HG02885 (cell line): ENCODE measurements around the gene ATG7.
"Not testable (repeated sequence)": the region's sequence is repeated elsewhere in the genome, so short reads cannot be mapped to it uniquely, and the experiment has no call there.

Experiments
- ATAC-seq: cut with Tn5 transposase; IDR thresholded peaks from one replicate; pipeline ENCODE4 v1.9.1; 2021; ENCODE audit warnings: mild to moderate bottlenecking; ENCODE audit not compliant: unreplicated experiment, poor library complexity

The ATG7 gene

DNA sequence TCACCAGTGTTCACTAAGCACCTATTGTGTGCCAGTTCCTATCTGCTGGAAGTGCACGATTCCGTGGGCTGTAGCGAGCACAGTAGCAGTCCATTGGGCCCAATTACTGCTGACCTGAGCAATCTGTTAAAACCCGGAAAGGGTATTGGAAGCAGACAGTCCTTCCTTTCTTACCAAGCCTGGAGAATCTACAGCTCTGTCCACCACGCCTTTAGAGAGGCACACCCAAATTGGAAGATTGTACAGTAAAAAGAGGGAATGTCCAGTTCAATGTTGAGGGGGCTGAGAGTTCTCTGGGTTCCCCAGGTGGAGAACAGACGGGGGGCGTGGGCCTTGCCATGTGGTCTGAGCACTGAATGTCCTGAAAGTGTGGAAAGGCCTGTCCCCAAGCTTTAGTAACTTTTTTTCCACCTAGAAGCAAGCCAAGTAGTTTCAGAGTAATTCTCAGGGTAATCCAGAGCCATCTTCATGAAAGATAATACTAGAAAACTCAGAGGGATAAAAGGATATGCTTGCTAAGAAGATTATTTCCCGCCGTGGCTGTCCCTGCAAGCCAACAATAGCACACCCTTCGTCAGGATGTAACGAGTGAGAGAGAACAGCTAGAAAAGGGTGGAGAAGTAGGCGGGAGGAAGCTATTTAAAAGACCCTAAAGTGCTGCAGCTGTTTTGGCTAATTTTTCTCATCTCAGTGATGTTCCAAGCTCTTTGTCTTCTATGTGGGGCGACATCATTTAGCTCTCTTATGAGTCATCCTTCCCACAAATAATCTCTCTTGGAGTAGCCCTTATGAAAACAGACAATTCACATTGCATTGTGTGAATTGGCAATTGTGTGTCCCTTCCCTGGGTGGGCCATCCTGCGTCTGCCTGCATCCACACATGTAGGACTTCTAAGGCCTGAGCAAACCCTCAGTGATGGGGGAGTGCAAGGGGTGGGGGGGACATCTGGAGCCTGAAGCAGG lies 181.0 kb downstream of the ATG7 start:
- ATAC-seq: no peak

DNA sequence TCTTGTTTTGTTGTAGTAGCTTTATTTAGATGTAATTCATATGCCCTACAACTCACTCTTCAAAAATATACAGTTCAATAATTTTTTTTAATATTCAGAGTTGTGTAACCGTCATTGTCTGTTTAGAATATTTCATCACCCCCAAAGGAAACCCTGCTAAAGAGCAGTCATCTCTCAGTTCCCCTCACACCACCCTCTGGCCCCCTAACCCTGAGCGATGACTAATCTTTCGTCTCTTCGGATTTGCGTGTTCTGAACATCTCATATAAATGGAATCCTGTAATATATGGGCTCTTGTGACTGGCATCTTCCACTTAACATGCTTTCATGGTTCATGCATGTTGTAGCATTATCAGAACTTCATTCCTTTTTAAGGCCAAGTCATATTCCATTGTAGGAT lies 183.8 kb downstream of the ATG7 start:
- ATAC-seq: no peak

- ATAC-seq: no peak
Observed at GRCh38 chr3:11457135-11457534, 184.9 kb downstream of the ATG7 start.

DNA sequence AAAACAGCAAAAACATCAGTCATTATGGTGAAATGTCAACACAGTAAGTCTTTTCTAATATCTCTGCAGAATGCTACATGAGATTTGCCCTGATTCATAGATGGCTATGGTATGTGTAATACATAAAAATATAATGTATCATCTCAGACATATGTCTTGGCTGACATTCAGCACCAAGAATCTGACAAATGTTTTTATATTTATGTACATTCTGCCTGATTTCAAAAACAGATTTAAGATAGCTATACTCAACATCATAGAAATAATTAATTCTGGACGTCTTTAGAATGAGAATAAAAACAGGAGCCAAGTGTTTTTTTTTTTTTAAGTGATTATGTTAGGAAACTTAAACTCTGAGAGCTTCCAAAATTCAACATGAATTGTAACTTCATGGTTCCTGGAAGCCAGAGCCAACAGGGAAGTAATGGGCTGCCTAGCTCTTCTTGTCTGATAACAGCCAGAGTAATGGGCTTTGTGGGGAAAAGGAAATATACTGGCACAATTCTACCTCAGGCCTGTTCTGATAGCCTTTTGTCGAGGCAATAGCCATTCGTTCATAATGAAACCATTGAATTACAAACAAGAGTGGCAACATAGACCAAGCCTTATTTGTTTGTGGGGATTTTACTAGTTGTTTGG lies 187.1 kb downstream of the ATG7 start:
- ATAC-seq: no peak

DNA sequence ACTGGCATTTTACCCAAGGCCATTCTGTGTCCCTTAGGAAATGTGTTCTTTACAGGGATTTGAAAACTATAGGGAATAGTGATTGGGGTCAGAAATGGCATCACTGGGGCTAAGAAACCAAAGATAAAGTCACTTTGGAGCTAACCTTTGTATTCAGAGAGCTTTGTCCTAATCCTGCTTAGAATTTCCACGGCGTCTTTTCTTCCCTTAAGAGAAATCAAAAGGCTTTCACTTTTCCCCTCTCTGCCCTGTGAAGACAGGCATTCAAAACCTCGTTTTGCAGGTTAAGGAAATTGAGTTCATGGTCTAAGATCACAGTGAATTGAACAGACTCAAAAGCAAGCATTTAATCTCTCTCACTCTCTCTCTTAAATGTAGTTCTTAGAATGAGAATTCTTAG lies 189.0 kb downstream of the ATG7 start:
- no peak for ATAC-seq

DNA sequence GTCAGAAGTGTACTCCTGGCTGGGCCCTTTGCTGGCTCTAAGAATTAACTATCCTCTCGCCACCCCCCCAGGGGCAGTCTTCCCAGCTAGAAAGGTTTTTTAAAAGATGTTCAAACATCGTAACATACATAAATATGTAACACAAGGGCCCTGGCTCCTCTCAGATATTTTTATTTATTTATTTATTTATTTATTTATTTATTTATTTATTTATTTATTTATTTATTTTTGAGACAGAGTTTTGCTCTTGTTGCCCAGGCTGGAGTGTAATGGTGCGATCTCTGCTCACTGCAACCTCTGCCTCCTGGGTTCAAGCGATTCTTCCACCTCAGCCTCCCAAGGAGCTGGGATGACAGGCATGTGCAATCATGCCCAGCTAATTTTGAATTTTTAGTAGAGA lies 190.5 kb downstream of the ATG7 start:
- ATAC-seq: not testable (repeated sequence)

GRCh38 chr3:11463591-11463990 lies 191.4 kb downstream of the ATG7 start:
- ATAC-seq: no peak

- no peak for ATAC-seq
Observed at GRCh38 chr3:11464356-11464755, 192.2 kb downstream of the ATG7 start.

DNA sequence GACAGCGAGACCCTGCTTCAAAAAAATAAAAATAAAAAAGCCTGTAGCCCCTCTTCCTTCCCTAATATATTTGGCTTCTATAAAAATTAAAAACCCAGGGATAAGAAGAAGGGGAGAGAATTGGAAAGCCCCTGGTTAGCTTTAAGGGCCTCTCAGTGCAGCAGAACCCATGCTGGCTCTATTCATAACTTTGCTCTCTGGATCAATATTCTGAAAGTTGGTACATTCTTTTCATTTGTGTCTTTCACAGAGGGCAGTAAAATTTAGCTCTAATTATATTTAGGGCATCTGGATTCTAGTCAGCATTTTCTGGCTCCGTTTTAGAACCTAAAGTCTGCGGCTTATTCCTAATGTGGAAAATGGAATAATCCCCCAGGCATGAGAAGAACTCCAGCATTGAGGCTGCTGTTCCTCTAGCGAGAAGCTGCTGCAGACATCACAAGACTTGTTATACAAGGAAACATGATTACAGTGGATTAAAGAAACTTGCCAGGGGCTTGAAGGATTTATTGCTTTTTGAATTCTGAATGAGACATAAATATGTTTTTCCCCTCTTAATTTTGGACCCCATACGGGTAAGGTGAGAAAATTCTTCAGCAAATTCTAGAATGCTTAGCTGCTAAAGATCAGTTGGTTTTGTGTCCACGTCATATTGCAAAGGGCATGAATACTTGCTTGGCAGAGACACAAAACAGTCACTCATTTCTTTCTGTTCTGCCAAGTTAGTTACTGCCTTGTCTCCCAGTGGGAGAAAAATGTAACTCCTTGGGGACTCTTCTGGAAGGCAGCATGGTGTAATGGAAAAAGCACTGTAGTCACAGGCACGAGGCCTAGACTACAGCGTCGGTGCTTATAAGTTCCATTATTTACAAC lies 193.8 kb downstream of the ATG7 start:
- ATAC-seq: no peak

GRCh38 chr3:11467875-11468274 lies 195.7 kb downstream of the ATG7 start:
- no peak for ATAC-seq

- no peak for ATAC-seq
Observed at GRCh38 chr3:11470031-11470853, 198.0 kb downstream of the ATG7 start.

DNA sequence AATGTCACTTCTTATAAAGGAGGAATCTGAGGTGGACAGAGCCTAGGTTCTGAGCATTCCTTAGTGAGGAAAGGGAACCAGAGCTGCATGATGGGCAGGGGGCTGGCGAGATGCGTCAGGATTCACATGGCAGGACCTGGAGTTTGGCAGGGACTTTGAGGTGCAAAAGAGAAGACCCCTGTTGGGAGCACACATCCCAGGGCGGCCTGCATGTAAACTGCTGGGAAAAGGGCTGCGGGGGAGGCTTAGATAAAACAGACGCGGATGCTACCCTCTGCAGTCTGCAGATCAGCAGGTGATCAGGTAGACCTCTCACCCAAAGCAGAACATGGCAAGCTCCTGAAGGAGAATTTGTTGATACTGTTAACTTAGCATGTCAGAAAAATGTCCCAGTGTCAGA lies 203.1 kb downstream of the ATG7 start:
- ATAC-seq: no peak

GRCh38 chr3:11476735-11477144 lies 204.5 kb downstream of the ATG7 start:
- no peak for ATAC-seq

DNA sequence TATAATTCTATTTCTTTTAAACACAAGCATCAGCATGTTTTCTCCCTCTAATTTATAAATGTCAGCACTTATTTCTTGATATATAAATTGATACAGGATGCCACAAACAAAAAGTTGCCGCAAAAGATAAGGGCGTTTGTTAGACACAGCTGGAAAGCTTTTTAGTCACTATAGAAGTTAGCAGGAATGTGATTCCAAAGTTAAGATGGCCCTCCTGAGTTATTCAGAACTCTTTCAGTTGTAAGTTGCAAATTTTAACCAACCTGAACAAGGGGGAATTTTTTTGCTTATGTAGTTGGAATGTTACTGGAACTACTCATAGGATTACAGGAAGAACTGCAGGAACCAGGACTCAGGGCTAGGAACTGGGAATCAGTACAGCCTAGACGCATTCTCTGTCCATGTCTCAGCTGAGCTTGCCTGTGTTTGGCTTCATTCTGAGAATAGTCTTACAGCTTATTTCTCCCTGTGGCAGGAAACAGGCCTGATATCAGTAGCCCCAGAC lies 205.3 kb downstream of the ATG7 start:
- no peak for ATAC-seq

GRCh38 chr3:11478167-11478566 lies 206.0 kb downstream of the ATG7 start:
- ATAC-seq: no peak

- no peak for ATAC-seq
Observed at GRCh38 chr3:11479221-11479620, 207.0 kb downstream of the ATG7 start.

GRCh38 chr3:11480663-11481298 lies 208.6 kb downstream of the ATG7 start:
- ATAC-seq: no peak

- ATAC-seq: no peak
Observed at GRCh38 chr3:11481556-11481955, 209.4 kb downstream of the ATG7 start.

GRCh38 chr3:11482021-11482420 lies 209.8 kb downstream of the ATG7 start:
- ATAC-seq: no peak
